Adipocyte (in vitro differentiated cells): ENCODE measurements around the gene CD58.

Experiments
- DNase-seq: peaks from one replicate; pipeline ENCODE4 v3.0.0-alpha.2; 2015; ENCODE audit warnings: low read depth
- H3K27me3 ChIP-seq: replicated peaks from 2 replicates; pipeline ENCODE4 v1.7.0; 2013; ENCODE audit warnings: mild to moderate bottlenecking, low read length, moderate library complexity; ENCODE audit not compliant: control insufficient read depth, insufficient read depth
- H3K36me3 ChIP-seq: 2 replicates; pipeline ENCODE4 v1.7.0; 2013; ENCODE audit warnings: low read length, mild to moderate bottlenecking, moderate library complexity; ENCODE audit not compliant: control insufficient read depth, insufficient read depth, severe bottlenecking
- H3K4me1 ChIP-seq: 2 replicates; pipeline ENCODE4 v1.7.0; 2013; ENCODE audit warnings: mild to moderate bottlenecking, low read length, moderate library complexity; ENCODE audit not compliant: control insufficient read depth, insufficient read depth
- H3K4me3 ChIP-seq: 2 replicates; pipeline ENCODE4 v1.7.0; 2013; ENCODE audit warnings: mild to moderate bottlenecking, low read length, moderate library complexity
- H3K9ac ChIP-seq: 2 replicates; pipeline ENCODE4 v1.7.0; 2013; ENCODE audit warnings: mild to moderate bottlenecking, low read length, moderate library complexity
- H3K9me3 ChIP-seq: 2 replicates; pipeline ENCODE4 v1.7.0; 2013; ENCODE audit warnings: mild to moderate bottlenecking, low read length, moderate library complexity; ENCODE audit not compliant: control insufficient read depth

CD58 gene

DNA sequence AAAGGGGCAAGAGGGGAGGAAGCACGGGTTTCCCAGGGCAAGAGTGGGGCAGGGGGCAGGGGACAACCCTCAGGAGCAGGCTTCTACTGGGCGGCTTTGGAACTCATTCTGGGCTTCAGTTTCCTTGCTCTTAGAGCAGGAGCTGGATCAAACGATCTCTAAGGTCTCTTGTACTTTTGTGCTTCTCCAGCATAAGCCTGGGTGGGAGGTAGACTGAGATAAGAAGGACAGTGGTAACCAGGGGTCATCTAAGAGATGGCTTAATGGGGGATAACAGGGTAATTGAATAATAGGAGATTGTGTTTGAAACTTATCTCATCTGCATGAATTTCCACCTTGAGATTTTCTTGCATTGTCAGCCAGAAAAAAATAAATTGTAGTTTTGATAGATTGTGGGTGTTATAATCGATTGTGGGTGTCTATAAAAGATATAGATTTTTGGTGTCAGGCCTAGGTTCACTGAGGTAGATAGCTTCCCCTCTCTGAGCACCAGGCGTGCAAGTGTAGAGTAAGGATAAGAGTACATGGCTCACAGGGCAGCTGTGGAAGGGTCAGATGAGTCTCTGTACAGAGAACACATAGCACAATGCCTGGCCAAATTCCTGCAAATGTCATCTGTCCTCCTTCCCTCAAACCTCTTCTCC lies 68.0 kb downstream of the CD58 start:
- Histone ChIP-seq H3K9me3 (no peaks in the 10 kb centered on the region), H3K27me3 (no peaks in the 10 kb centered on the region), H3K36me3 (no peaks in the 10 kb centered on the region), H3K4me1 (peaks cover 31% of the 10 kb centered on the region), H3K9ac (no peak overlapping the region), H3K4me3 (no peak overlapping the region)
- DNase-seq = no peak

- DNase-seq = no peak
- H3K27me3 ChIP-seq = no peaks in the 10 kb centered on the region
- no peak overlapping the region for H3K4me3 ChIP-seq
- peaks cover 40% of the 10 kb centered on the region for H3K4me1 ChIP-seq
- no peaks in the 10 kb centered on the region for H3K9me3 ChIP-seq
- H3K36me3 ChIP-seq = no peaks in the 10 kb centered on the region
- H3K9ac ChIP-seq = no peak overlapping the region
These were observed 69.0 kb downstream of the CD58 start for GRCh38 chr1:116501870-116502244.

GRCh38 chr1:116501125-116501869 lies 69.5 kb downstream of the CD58 start:
- H3K36me3 ChIP-seq = no peaks in the 10 kb centered on the region
- DNase-seq = no peak
- peaks cover 44% of the 10 kb centered on the region for H3K4me1 ChIP-seq
- H3K4me3 ChIP-seq = no peak overlapping the region
- no peak overlapping the region for H3K9ac ChIP-seq
- H3K27me3 ChIP-seq = no peaks in the 10 kb centered on the region
- H3K9me3 ChIP-seq = no peaks in the 10 kb centered on the region

DNA sequence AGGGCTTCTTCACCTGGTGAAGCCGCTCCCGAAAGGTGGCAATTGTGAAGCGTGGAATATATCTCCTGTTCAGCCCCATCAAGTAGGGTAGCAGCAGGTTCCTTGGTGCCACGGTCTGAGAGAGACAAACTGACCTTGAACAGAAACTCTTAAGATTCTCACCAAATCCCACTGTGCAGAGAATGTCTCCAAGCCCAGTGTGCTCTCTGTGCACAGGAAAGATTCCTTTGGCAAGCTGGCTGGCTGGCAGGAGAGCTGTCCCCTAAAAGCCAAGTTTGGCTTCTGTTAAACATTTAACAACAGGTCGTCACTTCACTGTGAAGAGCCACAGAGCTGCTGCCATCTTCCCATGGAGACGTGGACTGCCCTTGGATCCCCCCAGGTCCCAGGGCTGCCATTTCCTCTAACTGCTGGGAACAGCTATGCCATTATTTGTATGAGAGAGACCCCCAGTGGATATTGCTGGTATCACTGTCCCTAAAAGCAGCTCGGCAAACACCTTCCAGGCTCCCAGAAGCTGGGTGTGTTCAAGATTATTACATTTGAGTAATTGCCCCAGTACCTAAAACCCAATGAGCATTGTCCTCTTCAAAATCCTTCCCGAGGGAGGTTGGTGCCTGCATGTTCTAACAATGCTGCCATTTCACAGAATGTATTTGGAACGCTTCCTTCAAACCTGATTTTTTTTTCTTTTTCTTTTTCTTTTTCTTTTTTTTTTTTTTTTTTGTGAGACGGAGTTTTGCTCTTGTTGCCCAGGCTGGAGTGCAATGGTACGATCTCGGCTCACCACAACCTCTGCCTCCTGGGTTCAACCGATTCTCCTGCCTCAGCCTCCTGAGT lies 71.8 kb downstream of the CD58 start:
- Histone ChIP-seq H3K4me3 (no peak overlapping the region), H3K9me3 (no peaks in the 10 kb centered on the region), H3K4me1 (peaks cover 46% of the 10 kb centered on the region), H3K9ac (peak overlapping the region; percentile 61), H3K36me3 (no peaks in the 10 kb centered on the region), H3K27me3 (no peaks in the 10 kb centered on the region)
- DNase-seq = peak; percentile 89

- H3K4me3 ChIP-seq = no peak overlapping the region
- H3K9me3 ChIP-seq = no peaks in the 10 kb centered on the region
- peak; percentile 22 for DNase-seq
- H3K27me3 ChIP-seq = no peaks in the 10 kb centered on the region
- H3K9ac ChIP-seq = peak overlapping the region; percentile 44
- H3K4me1 ChIP-seq = peaks cover 35% of the 10 kb centered on the region
- no peaks in the 10 kb centered on the region for H3K36me3 ChIP-seq
These were observed 73.2 kb downstream of the CD58 start for GRCh38 chr1:116497656-116498055.

GRCh38 chr1:116496898-116497297 lies 73.9 kb downstream of the CD58 start:
- Histone ChIP-seq H3K27me3 (no peaks in the 10 kb centered on the region), H3K36me3 (no peaks in the 10 kb centered on the region), H3K4me1 (peaks cover 35% of the 10 kb centered on the region), H3K9ac (no peak overlapping the region), H3K4me3 (no peak overlapping the region), H3K9me3 (no peaks in the 10 kb centered on the region)
- DNase-seq = no peak

DNA sequence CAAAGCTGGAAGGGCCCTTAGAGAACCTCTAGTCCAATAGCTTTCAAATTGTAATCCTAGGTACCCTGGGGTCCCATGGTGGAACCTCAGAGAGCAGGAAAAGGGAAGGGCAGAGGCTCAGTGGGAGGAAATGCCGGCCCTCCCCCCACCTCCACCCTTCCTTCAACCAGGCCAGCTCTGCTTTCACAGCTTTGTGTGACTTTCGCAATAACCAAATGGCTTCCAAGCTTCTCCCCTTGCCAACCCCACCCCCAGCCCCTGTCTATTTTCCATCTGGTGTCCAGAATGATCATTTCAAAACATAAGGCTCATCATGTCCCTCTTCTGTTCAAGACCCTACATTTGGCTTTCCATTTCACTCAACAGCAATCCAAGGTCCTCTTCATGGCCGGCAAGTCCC lies 74.4 kb downstream of the CD58 start:
- Histone ChIP-seq H3K4me3 (no peak overlapping the region), H3K9me3 (no peaks in the 10 kb centered on the region), H3K27me3 (no peaks in the 10 kb centered on the region), H3K9ac (no peak overlapping the region), H3K36me3 (no peaks in the 10 kb centered on the region), H3K4me1 (peaks cover 35% of the 10 kb centered on the region)
- peak; percentile 72 for DNase-seq

- no peak overlapping the region for H3K9ac ChIP-seq
- H3K36me3 ChIP-seq = no peaks in the 10 kb centered on the region
- no peaks in the 10 kb centered on the region for H3K9me3 ChIP-seq
- DNase-seq = peak; percentile 52
- no peaks in the 10 kb centered on the region for H3K27me3 ChIP-seq
- H3K4me1 ChIP-seq = peaks cover 35% of the 10 kb centered on the region
- H3K4me3 ChIP-seq = no peak overlapping the region
These were observed 75.3 kb downstream of the CD58 start for GRCh38 chr1:116495535-116495934.

DNA sequence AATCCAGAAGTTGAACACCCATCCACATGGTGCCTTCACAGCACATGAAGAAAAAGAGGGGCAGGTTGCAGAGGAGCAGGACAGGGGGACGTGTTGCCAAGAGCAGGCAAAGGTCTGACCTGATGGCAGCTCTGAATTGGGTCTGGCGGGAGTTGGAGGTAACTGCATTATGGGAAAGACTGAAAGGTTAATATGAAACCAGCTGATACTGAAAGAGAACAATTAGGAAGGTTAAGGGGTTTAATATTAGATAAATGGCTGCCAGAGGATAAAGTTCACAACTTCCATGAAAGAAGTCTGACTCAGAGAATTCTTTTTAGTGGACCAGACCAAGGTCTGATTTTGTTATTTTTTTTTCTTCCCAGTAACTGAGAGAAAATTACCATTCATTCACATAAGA lies 76.1 kb downstream of the CD58 start:
- Histone ChIP-seq H3K4me1 (peaks cover 35% of the 10 kb centered on the region), H3K9ac (no peak overlapping the region), H3K27me3 (no peaks in the 10 kb centered on the region), H3K4me3 (no peak overlapping the region), H3K9me3 (no peaks in the 10 kb centered on the region), H3K36me3 (no peaks in the 10 kb centered on the region)
- DNase-seq = peak; percentile 36

GRCh38 chr1:116494353-116494692 lies 76.5 kb downstream of the CD58 start:
- Histone ChIP-seq H3K36me3 (no peaks in the 10 kb centered on the region), H3K4me3 (no peak overlapping the region)

More at GRCh38 chr1:116494353-116494692, 76.5 kb downstream of the CD58 start:
- Histone ChIP-seq H3K4me1 (peaks cover 35% of the 10 kb centered on the region), H3K9me3 (no peaks in the 10 kb centered on the region), H3K9ac (no peak overlapping the region), H3K27me3 (no peaks in the 10 kb centered on the region)
- peak; percentile 75 for DNase-seq
